HG02970 (cell line): ENCODE results near the gene ZBTB16.

Experiments used
- ATAC-seq: cut with Tn5 transposase; IDR thresholded peaks from one replicate; pipeline ENCODE4 v1.9.1; 2021; ENCODE audit warnings: mild to moderate bottlenecking, moderate library complexity, moderate number of reproducible peaks; ENCODE audit not compliant: unreplicated experiment, low FRiP score

The ZBTB16 gene

GRCh38 chr11:114059278-114059983, at the start of gene ZBTB16:
ZBTB16 (plus strand) TSS chr11:114059711; CDS start chr11:114063301, 3,590 bp downstream.
- ATAC-seq, result no peak

GRCh38 chr11:114010931-114011330, 48.6 kb upstream of the ZBTB16 start:
- no peak for ATAC-seq

GRCh38 chr11:114011443-114011842, 48.1 kb upstream of the ZBTB16 start:
- ATAC-seq, result no peak

- no peak for ATAC-seq
These were observed 44.4 kb upstream of the ZBTB16 start for GRCh38 chr11:114015117-114015516.

- ATAC-seq, result no peak
These were observed 42.5 kb upstream of the ZBTB16 start for GRCh38 chr11:114016986-114017385.

GRCh38 chr11:114017723-114018122, 41.8 kb upstream of the ZBTB16 start:
- ATAC-seq, result no peak

- ATAC-seq, result no peak
These were observed 40.5 kb upstream of the ZBTB16 start for GRCh38 chr11:114019046-114019445.

GRCh38 chr11:114019574-114019973, 39.9 kb upstream of the ZBTB16 start:
- no peak for ATAC-seq

GRCh38 chr11:114025329-114025907, 34.1 kb upstream of the ZBTB16 start:
- no peak for ATAC-seq

- ATAC-seq, result no peak
These were observed 33.2 kb upstream of the ZBTB16 start for GRCh38 chr11:114026355-114026754.

GRCh38 chr11:114027391-114027790, 32.1 kb upstream of the ZBTB16 start:
- ATAC-seq, result no peak

- ATAC-seq, result no peak
These were observed 31.6 kb upstream of the ZBTB16 start for GRCh38 chr11:114027926-114028325.

GRCh38 chr11:114031246-114031966, 28.1 kb upstream of the ZBTB16 start:
- ATAC-seq, result no peak

GRCh38 chr11:114031967-114032320, 27.6 kb upstream of the ZBTB16 start:
- ATAC-seq, result no peak

- no peak for ATAC-seq
These were observed 26.4 kb upstream of the ZBTB16 start for GRCh38 chr11:114033066-114033465.

- no peak for ATAC-seq
These were observed 25.9 kb upstream of the ZBTB16 start for GRCh38 chr11:114033572-114033971.

GRCh38 chr11:114034956-114035355, 24.6 kb upstream of the ZBTB16 start:
- ATAC-seq, result no peak

- ATAC-seq, result no peak
These were observed 23.2 kb upstream of the ZBTB16 start for GRCh38 chr11:114036147-114036811.

GRCh38 chr11:114036958-114037357, 22.6 kb upstream of the ZBTB16 start:
- no peak for ATAC-seq

- no peak for ATAC-seq
These were observed 20.0 kb upstream of the ZBTB16 start for GRCh38 chr11:114039551-114039950.

- ATAC-seq, result no peak
These were observed 18.8 kb upstream of the ZBTB16 start for GRCh38 chr11:114040706-114041211.
